Measurements from ENCODE around the gene WDR46. TPM values are rescaled to one million over a fixed set of nuclear protein-coding genes. Genes with fewer than 3 reads are reported as not detected.

Gene WDR46
- total and polyA plus RNA-seq, 2 of the 8 experiments (the other 6 are each of a cell fraction or from before 2014, with no cell fraction given): 69.7 to 91.0 TPM

- TF ChIP-seq SAP30 (IDR thresholded peaks at IDR 0.05; ENCODE audit: insufficient read depth, insufficient replicate concordance, low read length): no peak
- TF ChIP-seq BCL11A (IDR thresholded peaks at IDR 0.05; ENCODE audit: low read depth in 2 of 2, low read length in 2 of 2): no peak
- TF ChIP-seq, protein P1, sequence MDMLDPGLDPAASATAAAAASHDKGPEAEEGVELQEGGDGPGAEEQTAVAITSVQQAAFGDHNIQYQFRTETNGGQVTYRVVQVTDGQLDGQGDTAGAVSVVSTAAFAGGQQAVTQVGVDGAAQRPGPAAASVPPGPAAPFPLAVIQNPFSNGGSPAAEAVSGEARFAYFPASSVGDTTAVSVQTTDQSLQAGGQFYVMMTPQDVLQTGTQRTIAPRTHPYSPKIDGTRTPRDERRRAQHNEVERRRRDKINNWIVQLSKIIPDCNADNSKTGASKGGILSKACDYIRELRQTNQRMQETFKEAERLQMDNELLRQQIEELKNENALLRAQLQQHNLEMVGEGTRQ (IDR thresholded peaks at IDR 0.05; ENCODE audit: low read length): peak; percentile 90
- no peak; a peak in 1 of 4 replicates for TF ChIP-seq SIN3A (conservative IDR thresholded peaks at IDR 0.05 in 1 of 2, IDR thresholded peaks at IDR 0.05 in 1 of 2; ENCODE audit: low read depth in 1 of 2, low read length in 2 of 2)
- TF ChIP-seq JUN (IDR thresholded peaks at IDR 0.05; ENCODE audit: low read depth, low read length): no peak
- peak; percentile 61; the same call in 1 of the 2 replicates for TF ChIP-seq MAX (IDR thresholded peaks at IDR 0.05)
- no peak for TF ChIP-seq POLR2A (IDR thresholded peaks at IDR 0.05; ENCODE audit: control extremely low read depth in 1 of 2, low read depth in 2 of 2, low read length in 2 of 2)
- TF ChIP-seq POLR2AphosphoS5 (IDR thresholded peaks at IDR 0.05; ENCODE audit: low read depth, low read length): no peak
- TF ChIP-seq YY1 (IDR thresholded peaks at IDR 0.05; ENCODE audit: low read depth, low read length): 0 out of 2 replicates have a peak, but pooled peaks have one; percentile 27
- no peak for TF ChIP-seq KDM5A (IDR thresholded peaks at IDR 0.05; ENCODE audit: low read length)
- peak; percentile 64; the same call in 1 of the 2 replicates for TF ChIP-seq SP4 (IDR thresholded peaks at IDR 0.05; ENCODE audit: low read length)
- TF ChIP-seq CEBPB (IDR thresholded peaks at IDR 0.05; ENCODE audit: low read depth, low read length): no peak
- peak; percentile 28 for TF ChIP-seq ASH2L (IDR thresholded peaks at IDR 0.05; ENCODE audit: low read length)
- TF ChIP-seq TCF12 (IDR thresholded peaks at IDR 0.05; ENCODE audit: low read depth, low read length): no peak
- no peak for TF ChIP-seq TBP (IDR thresholded peaks at IDR 0.05; ENCODE audit: low read depth, low read length)
- TF ChIP-seq HDAC6 (IDR thresholded peaks at IDR 0.05; ENCODE audit: low read depth, low read length): no peak
- no peak for TF ChIP-seq BRCA1 (IDR thresholded peaks at IDR 0.05; ENCODE audit: low read depth, low read length)
- 0 out of 2 replicates have a peak, but pooled peaks have one; percentile 67 for TF ChIP-seq RBBP5 (IDR thresholded peaks at IDR 0.05; ENCODE audit: borderline replicate concordance, low read depth, low read length)
- TF ChIP-seq PHF8 (conservative IDR thresholded peaks at IDR 0.05; ENCODE audit: low read depth, low read length): peak; percentile 42; the same call in 1 of the 2 replicates
- TF ChIP-seq SP1 (IDR thresholded peaks at IDR 0.05; ENCODE audit: low read depth, low read length): peak; percentile 26; the same call in 1 of the 2 replicates
- no peak for TF ChIP-seq SRF (IDR thresholded peaks at IDR 0.05; ENCODE audit: low read depth, low read length)
- TF ChIP-seq RFX5 (IDR thresholded peaks at IDR 0.05; ENCODE audit: borderline replicate concordance, low read depth, low read length): no peak
- TF ChIP-seq CTBP2 (IDR thresholded peaks at IDR 0.05; ENCODE audit: borderline replicate concordance, insufficient read depth, insufficient read length, low read length): no peak
- TF ChIP-seq HDAC2 (IDR thresholded peaks at IDR 0.05; ENCODE audit: borderline replicate concordance in 1 of 2, low read depth in 2 of 2, low read length in 2 of 2): no peak
Measured at GRCh38 chr6:33297406-33297955, 8.4 kb upstream of the WDR46 start (continued).
